Heart left ventricle (tissue), 13 donors: ENCODE results near the gene TMEM178B.

Experiments used
- CTCF ChIP-seq, 12 donors: fragments of 200-600 bp; sonication (generic) in 4 of 12; IDR thresholded peaks; one replicate each; pipeline versions ENCODE4 v1.5.0 to v1.8.0; 2018 to 2022; ENCODE audit warnings: antibody characterized with exemption in 12 of 12, mild to moderate bottlenecking in 5 of 12
- POLR2A ChIP-seq, 2 donors: fragments of 450-650 bp; IDR thresholded peaks; one replicate each; pipeline ENCODE4 v1.6.1; 2017; ENCODE audit warnings: antibody characterized with exemption in 2 of 2, mild to moderate bottlenecking in 2 of 2, moderate library complexity in 2 of 2
- donor health status: ischemic (EF 13 %, LVEDD 7.1; RV severe dilation, severe dysfunction).
- donor health status: DM: no; HTN: yes; CAD: no.
- donor health status: DM: no; HTN: no; CAD: no.
- donor health status: ischemic (EF 25% LVEDD 6.9; RV normal size, moderate dysfunction).
- donor health status: ischemic (EF 25% LVEDD 5.7; RV mildly dilated, moderate dysfunction).
- donor health status: ischemic (EF 35%, LVEDD 5.7; RV mildly dilated, moderate dysfunction).
- donor health status: nonischemic (EF 11% LVEDD 7.7; RV severe dilation, severe dysfunction).
- donor health status: DM: yes; HTN: yes; CAD: no.
- donor health status: PGD.
- donor health status: ischemic (EF 29% LVEDD 5.4; RV normal size, mild dysfunction).
- donor health status: nonischemic (EF 23%, LVEDD 6.1; RV moderate dilation, normal function).

- TF ChIP-seq CTCF (IDR thresholded peaks at IDR 0.05), result no peak
- TF ChIP-seq POLR2A (IDR thresholded peaks at IDR 0.05), result no peak
These were observed 368.9 kb downstream of the TMEM178B start for GRCh38 chr7:141442781-141443180.
